Skeletal muscle satellite cell (primary cell): ENCODE results near the gene MOCS2.

Source experiments
- H3K27me3 ChIP-seq: 2 replicates; pipeline ENCODE4 v1.7.0; 2013; ENCODE audit warnings: low read length; ENCODE audit not compliant: control insufficient read depth, insufficient read depth
- H3K36me3 ChIP-seq: 2 replicates; pipeline ENCODE4 v1.7.0; 2013; ENCODE audit warnings: mild to moderate bottlenecking, control low read depth, low read length; ENCODE audit not compliant: insufficient read depth
- H3K4me1 ChIP-seq: 2 replicates; pipeline ENCODE4 v1.7.0; 2013; ENCODE audit warnings: low read length; ENCODE audit not compliant: control insufficient read depth, insufficient read depth
- H3K4me2 ChIP-seq: 2 replicates; pipeline ENCODE4 v1.7.0; 2013; ENCODE audit warnings: mild to moderate bottlenecking, low read length
- H3K4me3 ChIP-seq: 2 replicates; pipeline ENCODE4 v1.7.0; 2013; ENCODE audit warnings: low read length
- H3K9ac ChIP-seq: 2 replicates; pipeline ENCODE4 v1.7.0; 2013; ENCODE audit warnings: mild to moderate bottlenecking, low read depth, low read length, moderate library complexity
- H3K9me3 ChIP-seq: replicated peaks from 2 replicates; pipeline ENCODE4 v1.7.0; 2013; ENCODE audit warnings: mild to moderate bottlenecking, control low read depth, low read length

Gene MOCS2

DNA sequence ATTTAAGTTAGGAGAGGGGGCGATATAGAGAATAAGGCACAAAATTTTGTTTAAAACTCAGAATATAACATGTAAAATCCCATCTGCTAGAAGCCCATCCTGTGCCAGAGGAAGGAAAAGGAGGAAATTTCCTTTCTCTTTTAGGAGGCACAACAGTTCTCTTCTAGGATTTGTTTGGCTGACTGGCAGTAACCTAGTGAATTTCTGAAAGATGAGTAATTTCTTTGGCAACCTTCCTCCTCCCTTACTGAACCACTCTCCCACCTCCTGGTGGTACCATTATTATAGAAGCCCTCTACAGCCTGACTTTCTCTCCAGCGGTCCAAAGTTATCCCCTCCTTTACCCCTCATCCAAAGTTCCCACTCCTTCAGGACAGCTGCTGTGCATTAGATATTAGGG lies 18.3 kb downstream of the MOCS2 start:
- peaks cover 20% of the 10 kb centered on the region for H3K36me3 ChIP-seq
- peaks cover 8% of the 10 kb centered on the region for H3K4me1 ChIP-seq
- no peaks in the 10 kb centered on the region for H3K9me3 ChIP-seq

DNA sequence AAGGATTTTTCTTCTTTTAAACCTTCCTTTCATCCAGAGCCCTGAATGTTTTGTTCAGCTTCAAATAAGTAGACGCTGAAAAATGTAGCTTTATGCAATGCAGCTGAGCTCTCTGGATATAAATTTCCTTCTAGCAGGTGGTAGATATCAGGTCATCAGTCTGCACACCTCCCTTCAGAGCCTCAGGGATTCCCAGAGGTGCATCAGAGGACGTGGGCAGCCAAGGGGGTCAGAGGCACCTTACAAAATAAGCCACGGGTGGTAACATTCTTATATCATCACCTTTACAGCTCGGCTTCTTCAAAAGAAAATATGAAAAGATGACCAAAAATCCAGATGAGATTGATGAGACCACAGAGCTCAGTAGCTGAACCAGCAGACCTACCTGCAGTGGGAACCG lies 19.3 kb downstream of the MOCS2 start:
- peaks cover 8% of the 10 kb centered on the region for H3K4me1 ChIP-seq
- H3K36me3 ChIP-seq: peaks cover 20% of the 10 kb centered on the region
- no peak overlapping the region for H3K4me2 ChIP-seq
- H3K27me3 ChIP-seq: no peaks in the 10 kb centered on the region
- H3K9me3 ChIP-seq: no peaks in the 10 kb centered on the region
- H3K9ac ChIP-seq: no peak overlapping the region
- H3K4me3 ChIP-seq: no peak overlapping the region

More for the DNA sequence above, 18.3 kb downstream of the MOCS2 start:
- Histone ChIP-seq H3K27me3 (no peaks in the 10 kb centered on the region), H3K4me3 (no peak overlapping the region), H3K9ac (no peak overlapping the region), H3K4me2 (peak overlapping the region; percentile 13)

- no peaks in the 10 kb centered on the region for H3K9me3 ChIP-seq
- peaks cover 27% of the 10 kb centered on the region for H3K36me3 ChIP-seq
- no peak overlapping the region for H3K9ac ChIP-seq
- H3K4me2 ChIP-seq: no peak overlapping the region
- H3K4me1 ChIP-seq: peaks cover 8% of the 10 kb centered on the region
- no peak overlapping the region for H3K4me3 ChIP-seq
- no peaks in the 10 kb centered on the region for H3K27me3 ChIP-seq
These were observed 20.0 kb downstream of the MOCS2 start for GRCh38 chr5:53089481-53089991.

DNA sequence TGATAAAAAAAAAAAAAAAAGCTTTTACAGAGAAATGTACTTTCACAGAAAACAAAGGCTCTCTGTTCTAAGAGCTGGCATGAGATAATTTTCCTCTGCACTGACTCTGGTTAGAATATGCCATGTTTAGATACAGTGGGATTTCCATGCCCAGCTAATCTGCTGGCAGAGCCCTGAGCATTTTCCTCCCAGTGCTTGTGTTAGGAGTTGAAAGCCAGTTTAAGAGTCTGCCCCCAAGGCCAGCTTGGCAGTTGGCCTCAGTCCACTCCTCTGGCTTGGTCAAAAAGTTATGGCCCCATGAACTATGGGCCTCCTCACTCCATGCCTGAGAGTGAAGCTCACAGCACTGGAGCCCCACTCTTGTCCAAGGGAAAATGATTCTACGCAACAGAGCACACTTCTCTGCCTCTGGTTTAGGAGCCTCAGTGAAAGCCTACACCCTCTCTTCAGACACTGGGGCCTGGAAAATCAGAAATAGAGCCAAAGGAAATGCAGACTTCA lies 21.9 kb downstream of the MOCS2 start:
- Histone ChIP-seq H3K4me2 (no peak overlapping the region), H3K36me3 (peaks cover 38% of the 10 kb centered on the region)

GRCh38 chr5:53087171-53087570 lies 22.4 kb downstream of the MOCS2 start:
- Histone ChIP-seq H3K9me3 (no peaks in the 10 kb centered on the region), H3K4me1 (peaks cover 8% of the 10 kb centered on the region), H3K36me3 (peaks cover 41% of the 10 kb centered on the region), H3K4me2 (no peak overlapping the region), H3K27me3 (no peaks in the 10 kb centered on the region), H3K4me3 (no peak overlapping the region), H3K9ac (no peak overlapping the region)

More for the DNA sequence above, 21.9 kb downstream of the MOCS2 start:
- Histone ChIP-seq H3K27me3 (no peaks in the 10 kb centered on the region), H3K9me3 (no peaks in the 10 kb centered on the region), H3K9ac (no peak overlapping the region), H3K4me3 (no peak overlapping the region), H3K4me1 (peaks cover 8% of the 10 kb centered on the region)

DNA sequence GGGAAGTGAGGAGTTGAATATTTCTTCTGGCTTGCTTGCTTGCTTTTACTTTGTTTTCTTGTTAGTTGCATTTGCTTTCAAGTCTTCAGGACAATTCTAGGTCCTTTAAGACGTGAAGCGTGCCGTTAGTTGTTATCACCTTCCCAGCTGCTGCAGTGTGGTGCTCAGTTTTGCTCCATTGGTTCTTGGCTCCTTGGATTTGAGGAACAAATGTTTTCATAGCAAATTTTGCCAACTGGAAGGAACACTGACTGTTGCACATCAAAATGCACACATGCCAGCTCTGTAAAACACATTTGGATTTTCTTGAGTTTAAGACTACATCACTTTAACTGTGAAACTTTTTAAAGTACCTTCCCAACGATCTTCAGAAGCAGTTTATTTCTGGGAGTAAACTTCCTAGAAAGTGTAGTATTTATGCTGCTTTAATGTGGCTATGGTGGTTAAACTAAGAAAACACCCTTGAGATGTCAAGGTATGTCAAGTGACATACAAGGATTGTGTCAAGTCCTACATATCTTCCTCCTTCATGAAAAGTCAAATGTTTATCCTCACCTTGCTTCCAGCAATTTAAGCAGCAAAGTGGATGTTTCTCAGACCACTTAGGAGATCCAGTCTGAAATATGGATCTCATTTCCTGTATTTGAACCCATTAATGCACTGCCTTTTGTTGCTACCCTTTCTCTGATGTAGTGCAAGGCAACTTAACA lies 24.9 kb downstream of the MOCS2 start:
- Histone ChIP-seq H3K4me2 (no peak overlapping the region), H3K9ac (no peak overlapping the region), H3K9me3 (no peaks in the 10 kb centered on the region), H3K27me3 (no peaks in the 10 kb centered on the region), H3K4me3 (no peak overlapping the region), H3K4me1 (no peaks in the 10 kb centered on the region), H3K36me3 (peaks cover 48% of the 10 kb centered on the region)

- Histone ChIP-seq H3K36me3 (peaks cover 51% of the 10 kb centered on the region), H3K4me1 (no peaks in the 10 kb centered on the region), H3K27me3 (no peaks in the 10 kb centered on the region), H3K4me3 (no peak overlapping the region), H3K9ac (no peak overlapping the region), H3K4me2 (no peak overlapping the region), H3K9me3 (no peaks in the 10 kb centered on the region)
These were observed 25.6 kb downstream of the MOCS2 start for GRCh38 chr5:53083927-53084326.

- no peak overlapping the region for H3K4me3 ChIP-seq
- H3K9ac ChIP-seq: no peak overlapping the region
- no peaks in the 10 kb centered on the region for H3K9me3 ChIP-seq
- H3K36me3 ChIP-seq: peaks cover 52% of the 10 kb centered on the region
- no peaks in the 10 kb centered on the region for H3K27me3 ChIP-seq
- no peak overlapping the region for H3K4me2 ChIP-seq
- H3K4me1 ChIP-seq: no peaks in the 10 kb centered on the region
These were observed 29.3 kb downstream of the MOCS2 start for GRCh38 chr5:53080271-53080670.

GRCh38 chr5:53076014-53076583 lies 33.5 kb downstream of the MOCS2 start:
- H3K4me2 ChIP-seq: no peak overlapping the region
- H3K36me3 ChIP-seq: peaks cover 27% of the 10 kb centered on the region
- no peak overlapping the region for H3K9ac ChIP-seq

DNA sequence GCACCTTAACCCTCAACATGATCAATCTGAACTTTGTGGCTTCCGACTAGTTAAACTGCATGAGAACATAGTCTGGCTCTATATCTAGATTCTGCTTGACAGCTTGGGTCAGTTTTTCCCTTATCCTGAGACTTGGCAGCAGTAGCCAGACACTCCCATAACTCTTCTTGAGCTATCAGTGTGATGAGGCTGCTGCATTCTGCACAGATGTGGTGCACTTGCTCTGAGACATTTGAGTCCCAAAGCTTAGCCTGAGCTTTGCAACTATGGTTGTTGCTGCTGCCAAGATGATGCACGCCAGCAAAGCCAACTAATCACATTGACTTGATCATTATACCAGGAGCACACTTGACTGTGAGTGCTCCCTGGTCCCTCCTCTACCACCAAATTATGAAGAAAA lies 36.2 kb downstream of the MOCS2 start:
- no peaks in the 10 kb centered on the region for H3K4me1 ChIP-seq
- peaks cover 18% of the 10 kb centered on the region for H3K36me3 ChIP-seq
- H3K9me3 ChIP-seq: no peaks in the 10 kb centered on the region
- no peak overlapping the region for H3K4me3 ChIP-seq
- no peak overlapping the region for H3K4me2 ChIP-seq
- H3K9ac ChIP-seq: no peak overlapping the region
- no peaks in the 10 kb centered on the region for H3K27me3 ChIP-seq

More at GRCh38 chr5:53076014-53076583, 33.5 kb downstream of the MOCS2 start:
- no peaks in the 10 kb centered on the region for H3K4me1 ChIP-seq
- no peaks in the 10 kb centered on the region for H3K9me3 ChIP-seq
- H3K4me3 ChIP-seq: no peak overlapping the region
- no peaks in the 10 kb centered on the region for H3K27me3 ChIP-seq

- Histone ChIP-seq H3K36me3 (peaks cover 17% of the 10 kb centered on the region), H3K27me3 (no peaks in the 10 kb centered on the region), H3K4me3 (no peak overlapping the region)
These were observed 37.8 kb downstream of the MOCS2 start for GRCh38 chr5:53071738-53072137.

More at GRCh38 chr5:53071738-53072137, 37.8 kb downstream of the MOCS2 start:
- Histone ChIP-seq H3K4me1 (no peaks in the 10 kb centered on the region), H3K9me3 (no peaks in the 10 kb centered on the region), H3K4me2 (no peak overlapping the region), H3K9ac (no peak overlapping the region)
